Measurements from ENCODE around the gene LHFPL6. TPM values are rescaled to one million over a fixed set of nuclear protein-coding genes. Genes with fewer than 3 reads are reported as not detected.

Gene LHFPL6
- polyA plus RNA-seq, 2 of the 4 experiments (the other 2 are of a cell fraction) = 1.7 to 5.4 TPM

DNA sequence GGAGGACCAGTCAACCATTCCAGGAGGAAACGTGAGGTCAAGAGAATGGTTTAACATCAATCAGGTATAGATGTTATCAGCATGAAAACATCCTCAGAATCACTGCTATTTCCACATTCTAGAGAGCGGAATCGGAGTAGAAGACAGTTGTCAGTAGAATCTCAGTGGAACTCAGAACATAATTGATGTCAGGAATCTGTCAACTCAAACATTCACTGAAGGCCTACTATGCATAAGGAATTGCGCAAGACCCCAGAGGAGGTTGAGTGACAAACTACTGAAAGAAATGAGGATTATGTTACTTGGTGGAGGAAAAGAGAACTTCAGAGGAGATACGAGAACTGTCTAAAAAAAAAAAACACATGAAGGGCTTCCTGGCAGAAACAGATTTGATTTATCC lies 97.8 kb downstream of the LHFPL6 start:
- no peak overlapping the region for H3K27ac ChIP-seq
- no peak overlapping the region for H3K4me2 ChIP-seq
- ATAC-seq = no peak
- no peak overlapping the region for H3K4me3 ChIP-seq
- WGBS (ENCODE audit: missing lambda C conversion rate) = 85% methylated on average over 5 of the region's 5 CpGs
- H3K4me1 ChIP-seq = no peaks in the 10 kb centered on the region
- no peak for FAIRE-seq
- CTCF ChIA-PET = no interaction called here
- POLR2A ChIA-PET = no interaction called here
- no peak for TF ChIP-seq POLR2AphosphoS2 (conservative IDR thresholded peaks at IDR 0.05; ENCODE audit: low read length)
- TF ChIP-seq FOXS1 (CRISPR knock-in tag; IDR thresholded peaks at IDR 0.05) = no peak
- no peak for TF ChIP-seq PHF8 (IDR thresholded peaks at IDR 0.05; ENCODE audit: borderline replicate concordance, low read depth)
- TF ChIP-seq HDAC2 (IDR thresholded peaks at IDR 0.05) = no peak
- peak; percentile 56 to 78; a peak in 3 of 4 replicates for TF ChIP-seq CEBPB (IDR thresholded peaks at IDR 0.05)
- TF ChIP-seq MAZ (IDR thresholded peaks at IDR 0.05; ENCODE audit: borderline replicate concordance, low read depth, low read length) = no peak
- no peak for TF ChIP-seq HOXB13 (CRISPR knock-in tag; IDR thresholded peaks at IDR 0.05; ENCODE audit: low read depth)
- H3K9me3 ChIP-seq = no peaks in the 10 kb centered on the region
- DNase-seq (ENCODE audit: low read depth in 1 of 2, low spot score in 1 of 2) = no peak

DNA sequence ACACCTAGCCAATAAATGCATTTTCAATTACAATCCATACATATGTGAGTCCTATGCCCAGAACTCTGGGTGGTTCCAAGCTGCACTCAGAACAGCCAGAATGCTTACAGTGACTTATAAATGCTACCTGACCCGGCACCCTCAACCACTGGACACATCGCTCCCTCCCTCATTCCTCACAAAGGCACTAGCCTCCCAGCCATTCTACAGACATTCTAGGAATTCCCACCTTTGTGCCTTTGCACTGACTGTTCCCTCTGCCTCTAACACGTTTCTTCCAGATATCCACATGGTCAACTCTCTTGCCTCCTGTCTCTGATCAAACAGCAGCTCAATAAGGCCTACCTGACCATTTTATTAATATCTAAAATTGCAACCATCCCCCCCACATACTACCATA lies 99.9 kb downstream of the LHFPL6 start:
- Histone ChIP-seq H3K4me3 (no peak overlapping the region), H3K27ac (no peak overlapping the region), H3K9me3 (no peaks in the 10 kb centered on the region), H3K4me2 (no peak overlapping the region), H3K4me1 (no peaks in the 10 kb centered on the region)
- DNase-seq (ENCODE audit: low read depth in 1 of 2, low spot score in 1 of 2) = no peak
- ATAC-seq = no peak
- FAIRE-seq = no peak
- ChIA-PET CTCF (interaction anchor here (2.0 kb wide), 1 partner anchor 20 kb away, joined by 5 read pairs; no protein-coding TSS in a partner anchor), POLR2A (no interaction called here)
- TF ChIP-seq BHLHE40 (IDR thresholded peaks at IDR 0.05; ENCODE audit: low read depth, low read length) = no peak
- no peak for TF ChIP-seq EHF (CRISPR knock-in tag; IDR thresholded peaks at IDR 0.05)
- TF ChIP-seq MYC (IDR thresholded peaks at IDR 0.05; ENCODE audit: borderline replicate concordance, low read length) = no peak
- no peak for TF ChIP-seq HOXB5 (CRISPR knock-in tag; IDR thresholded peaks at IDR 0.05)
- TF ChIP-seq HOXB13 (CRISPR knock-in tag; IDR thresholded peaks at IDR 0.05; ENCODE audit: low read depth) = no peak
- no peak for TF ChIP-seq HOXA7 (CRISPR knock-in tag; IDR thresholded peaks at IDR 0.05)
- no peak for TF ChIP-seq FOXS1 (CRISPR knock-in tag; IDR thresholded peaks at IDR 0.05)
- no peak for TF ChIP-seq RNF2 (IDR thresholded peaks at IDR 0.05; ENCODE audit: borderline replicate concordance, low read depth)
- no peak for TF ChIP-seq SREBF2 (IDR thresholded peaks at IDR 0.05)
- TF ChIP-seq FOSL2 (IDR thresholded peaks at IDR 0.05) = no peak
- no peak for TF ChIP-seq FOSL2 (CRISPR knock-in tag; IDR thresholded peaks at IDR 0.05)
- TF ChIP-seq, protein P1, sequence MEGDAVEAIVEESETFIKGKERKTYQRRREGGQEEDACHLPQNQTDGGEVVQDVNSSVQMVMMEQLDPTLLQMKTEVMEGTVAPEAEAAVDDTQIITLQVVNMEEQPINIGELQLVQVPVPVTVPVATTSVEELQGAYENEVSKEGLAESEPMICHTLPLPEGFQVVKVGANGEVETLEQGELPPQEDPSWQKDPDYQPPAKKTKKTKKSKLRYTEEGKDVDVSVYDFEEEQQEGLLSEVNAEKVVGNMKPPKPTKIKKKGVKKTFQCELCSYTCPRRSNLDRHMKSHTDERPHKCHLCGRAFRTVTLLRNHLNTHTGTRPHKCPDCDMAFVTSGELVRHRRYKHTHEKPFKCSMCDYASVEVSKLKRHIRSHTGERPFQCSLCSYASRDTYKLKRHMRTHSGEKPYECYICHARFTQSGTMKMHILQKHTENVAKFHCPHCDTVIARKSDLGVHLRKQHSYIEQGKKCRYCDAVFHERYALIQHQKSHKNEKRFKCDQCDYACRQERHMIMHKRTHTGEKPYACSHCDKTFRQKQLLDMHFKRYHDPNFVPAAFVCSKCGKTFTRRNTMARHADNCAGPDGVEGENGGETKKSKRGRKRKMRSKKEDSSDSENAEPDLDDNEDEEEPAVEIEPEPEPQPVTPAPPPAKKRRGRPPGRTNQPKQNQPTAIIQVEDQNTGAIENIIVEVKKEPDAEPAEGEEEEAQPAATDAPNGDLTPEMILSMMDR (IDR thresholded peaks at IDR 0.05) = no peak
- TF ChIP-seq MAFK (IDR thresholded peaks at IDR 0.05; ENCODE audit: partially characterized antibody) = no peak
- no peak for TF ChIP-seq RCOR1 (IDR thresholded peaks at IDR 0.05; ENCODE audit: low read depth, low read length)
- TF ChIP-seq NFE2L2 (conservative IDR thresholded peaks at IDR 0.05; ENCODE audit: low read length) = no peak
- no peak for TF ChIP-seq HEYL (CRISPR knock-in tag; IDR thresholded peaks at IDR 0.05)
- TF ChIP-seq NPAS2 (CRISPR knock-in tag; IDR thresholded peaks at IDR 0.05; ENCODE audit: borderline replicate concordance) = no peak
- no peak for TF ChIP-seq TP53 (CRISPR knock-in tag; IDR thresholded peaks at IDR 0.05)
- 65% methylated on average over 3 of the region's 3 CpGs for WGBS (ENCODE audit: missing lambda C conversion rate)

DNA sequence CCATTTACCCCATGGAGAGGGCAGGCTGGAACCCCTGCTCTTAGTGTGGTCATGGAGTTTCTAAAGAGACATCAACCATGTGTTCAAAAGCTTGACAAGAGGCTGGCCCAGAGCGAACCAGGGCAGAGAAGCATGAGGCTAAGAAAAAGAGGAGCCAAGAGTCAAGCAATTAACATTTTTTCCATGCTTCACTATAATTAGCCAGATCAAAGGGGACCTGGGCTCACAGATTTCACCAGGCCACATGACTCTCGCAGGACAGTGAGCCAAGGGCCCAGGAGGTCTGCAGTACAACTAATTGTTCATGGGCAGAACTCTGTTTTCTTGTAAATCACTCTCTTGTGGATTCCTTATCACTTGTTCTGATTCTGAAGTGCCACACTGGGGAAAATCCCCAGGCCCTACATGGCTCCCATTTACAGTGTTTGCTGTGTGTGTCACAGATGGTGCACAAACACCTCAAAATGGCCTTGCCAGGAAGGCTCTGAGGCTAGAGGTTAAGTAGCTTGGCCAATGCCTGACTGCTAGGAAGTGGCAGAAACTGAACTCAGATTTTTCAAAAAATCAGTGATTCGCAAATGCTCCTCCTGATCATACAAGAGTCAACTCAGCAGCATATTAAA lies 101.2 kb downstream of the LHFPL6 start:
- ChIA-PET CTCF (no interaction called here), POLR2A (no interaction called here)
- no peak for FAIRE-seq
- ATAC-seq = no peak
- no peaks in the 10 kb centered on the region for H3K9me3 ChIP-seq
- no peaks in the 10 kb centered on the region for H3K4me1 ChIP-seq
- no peak overlapping the region for H3K27ac ChIP-seq
- TF ChIP-seq POLR2AphosphoS2 (conservative IDR thresholded peaks at IDR 0.05; ENCODE audit: low read length) = no peak
- WGBS (ENCODE audit: missing lambda C conversion rate) = 69% methylated on average over 3 of the region's 3 CpGs
- H3K4me2 ChIP-seq = no peak overlapping the region
- H3K4me3 ChIP-seq = no peak overlapping the region
- no peak for DNase-seq (ENCODE audit: low read depth in 1 of 2, low spot score in 1 of 2)
